Endometrial microvascular endothelial cells (primary cell): Measurements from ENCODE around the gene GSG1L. TPM values are rescaled to one million over a fixed set of nuclear protein-coding genes. Genes with fewer than 3 reads are reported as not detected.

Source experiments
- in situ Hi-C: cut with HindIII; loops from 2 replicates; pipeline ENCODE4 v1.10.0; 2017; ENCODE audit warnings: low sequenced_read_pairs, low pct_unique_long_range_greater_than_20kb; ENCODE audit errors: inconsistent ontology term
- total RNA-seq: library from RNA; depleted of rRNA; stranded (reverse); fragments of >200 nt; gene quantifications from one replicate; pipeline ENCODE4 v1.2.3, GENCODE V29; 2015; ENCODE audit errors: inconsistent ontology term

Gene GSG1L
- total RNA-seq, 1 donor from 2014 or later = not detected

- in situ Hi-C loops = no loop called here
These were observed 29.8 kb upstream of the GSG1L start for GRCh38 chr16:28093385-28093725.

GRCh38 chr16:28092721-28093384 is 29.3 kb upstream of the GSG1L start:
- in situ Hi-C loops = no loop called here

- in situ Hi-C loops = no loop called here
These were observed 28.1 kb upstream of the GSG1L start for GRCh38 chr16:28091656-28092055.

GRCh38 chr16:28090646-28091377 is 27.3 kb upstream of the GSG1L start:
- in situ Hi-C loops = no loop called here

GRCh38 chr16:28089992-28090365 is 26.5 kb upstream of the GSG1L start:
- in situ Hi-C loops = no loop called here

GRCh38 chr16:28089205-28089991 is 25.9 kb upstream of the GSG1L start:
- in situ Hi-C loops = no loop called here

GRCh38 chr16:28087675-28088300 is 24.3 kb upstream of the GSG1L start:
- in situ Hi-C loops = no loop called here

- in situ Hi-C loops = no loop called here
These were observed 23.7 kb upstream of the GSG1L start for GRCh38 chr16:28087140-28087660.

- in situ Hi-C loops = no loop called here
These were observed 22.9 kb upstream of the GSG1L start for GRCh38 chr16:28086186-28087139.

GRCh38 chr16:28085389-28086171 is 22.1 kb upstream of the GSG1L start:
- in situ Hi-C loops = no loop called here

GRCh38 chr16:28084209-28084608 is 20.7 kb upstream of the GSG1L start:
- in situ Hi-C loops = no loop called here

GRCh38 chr16:28082624-28083023 is 19.1 kb upstream of the GSG1L start:
- in situ Hi-C loops = no loop called here

GRCh38 chr16:28081391-28081968 is 18.0 kb upstream of the GSG1L start:
- in situ Hi-C loops = no loop called here

GRCh38 chr16:28078261-28078660 is 14.7 kb upstream of the GSG1L start:
- in situ Hi-C loops = no loop called here

GRCh38 chr16:28073836-28074235 is 10.3 kb upstream of the GSG1L start:
- in situ Hi-C loops = no loop called here

- in situ Hi-C loops = no loop called here
These were observed 8.6 kb upstream of the GSG1L start for GRCh38 chr16:28072087-28072486.
